Tibial nerve (tissue), 4 donors: ENCODE results near the gene NR3C1.
A peak's percentile ranks its signal among the peaks of the same experiment; 100 is the strongest.

Experiments
- CTCF ChIP-seq, 5 experiments: fragments of 200-600 bp in 3 of 5; fragments of 450-650 bp in 2 of 5; sonication (generic) in 3 of 5; IDR thresholded peaks; one replicate each; pipeline ENCODE4 v1.5.1; 2016 to 2019; ENCODE audit warnings: antibody characterized with exemption in 5 of 5, mild to moderate bottlenecking in 3 of 5, moderate library complexity in 2 of 5
- EP300 ChIP-seq, 2 donors: sonication (generic); formaldehyde crosslinking; IDR thresholded peaks; one replicate each; pipeline ENCODE4 v1.6.1; 2017; ENCODE audit warnings: antibody characterized with exemption in 2 of 2, mild to moderate bottlenecking in 1 of 2
- POLR2A ChIP-seq, 2 donors: fragments of 450-650 bp; IDR thresholded peaks; one replicate each; pipeline ENCODE4 v1.6.1; 2017; ENCODE audit warnings: antibody characterized with exemption in 2 of 2, mild to moderate bottlenecking in 2 of 2, moderate library complexity in 2 of 2

DNA sequence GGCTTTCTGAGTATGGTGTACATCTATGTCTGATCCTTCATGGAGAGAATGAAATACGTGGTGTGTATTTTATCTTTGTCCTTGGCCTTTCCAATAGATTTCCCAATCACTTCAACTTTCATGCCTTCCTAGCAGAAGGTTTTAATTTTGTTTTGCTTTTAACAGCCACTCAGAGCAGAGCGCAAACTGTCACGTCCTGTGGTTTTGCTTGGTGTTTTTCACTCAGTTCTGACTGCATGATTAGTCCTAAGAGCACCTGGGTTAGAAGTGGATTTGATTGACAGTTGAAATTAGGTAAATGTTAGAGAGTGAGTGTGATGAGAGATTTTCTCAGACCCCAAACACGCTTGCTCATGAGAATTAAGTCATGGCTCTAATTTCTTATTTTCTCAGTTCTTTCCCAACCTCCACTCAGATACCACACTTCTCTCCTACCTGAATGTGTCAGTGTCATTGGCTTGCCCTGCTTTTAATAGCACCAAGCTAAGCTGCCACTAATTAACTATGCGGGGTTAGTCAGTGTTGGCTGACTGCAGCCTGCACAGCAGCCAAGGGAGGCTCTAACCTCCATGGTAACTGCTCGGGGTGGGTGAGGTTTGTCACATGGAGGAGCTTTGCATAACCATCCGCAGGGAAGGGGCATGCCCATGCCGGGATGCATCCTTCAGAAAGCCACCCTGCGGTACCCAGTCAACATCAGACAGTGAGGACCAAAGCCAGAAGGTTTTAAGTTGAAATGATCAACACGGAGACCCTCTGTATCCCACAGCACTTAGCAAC lies 173.4 kb downstream of the NR3C1 start:
- TF ChIP-seq CTCF (IDR thresholded peaks at IDR 0.05) = no peak
- TF ChIP-seq POLR2A (IDR thresholded peaks at IDR 0.05) = no peak
- TF ChIP-seq EP300 (IDR thresholded peaks at IDR 0.05) = peak in 1 of 2 donors; percentile 32
